ENCODE measurements around the gene SF3B3. TPM values are rescaled to one million over a fixed set of nuclear protein-coding genes. Genes with fewer than 3 reads are reported as not detected.

The SF3B3 gene
- total and polyA plus RNA-seq, 2 of the 13 experiments (the other 11 are each of a cell fraction or from before 2014, with no cell fraction given) = 157 to 500 TPM

- TF ChIP-seq TFDP2 (CRISPR knock-in tag; IDR thresholded peaks at IDR 0.05) (peak; percentile 70), SRSF4 (IDR thresholded peaks at IDR 0.05; ENCODE audit: low read depth, low read length, poor library complexity, severe bottlenecking) (no peak), HNF1B (CRISPR knock-in tag; IDR thresholded peaks at IDR 0.05) (0 out of 2 replicates have a peak, but pooled peaks have one; percentile 22), ZBTB10 (CRISPR knock-in tag; IDR thresholded peaks at IDR 0.05; ENCODE audit: borderline replicate concordance) (no peak), CTCF (CRISPR knock-in tag; IDR thresholded peaks at IDR 0.05) (no peak), ZNF543 (CRISPR knock-in tag; IDR thresholded peaks at IDR 0.05) (0 out of 2 replicates have a peak, but pooled peaks have one; percentile 66), SP5 (CRISPR knock-in tag; IDR thresholded peaks at IDR 0.05; ENCODE audit: borderline replicate concordance, low read depth) (peak; percentile 80), ZNF337 (CRISPR knock-in tag; IDR thresholded peaks at IDR 0.05; ENCODE audit: borderline replicate concordance, low read depth) (0 out of 2 replicates have a peak, but pooled peaks have one; percentile 14), ZBTB7B (CRISPR knock-in tag; IDR thresholded peaks at IDR 0.05) (peak; percentile 56; the same call in 1 of the 2 replicates), SMAD1 (CRISPR knock-in tag; IDR thresholded peaks at IDR 0.05; ENCODE audit: borderline replicate concordance, low read depth) (no peak), MEF2D (CRISPR knock-in tag; IDR thresholded peaks at IDR 0.05) (0 out of 2 replicates have a peak, but pooled peaks have one; percentile 22), MXD4 (CRISPR knock-in tag; IDR thresholded peaks at IDR 0.05) (peak; percentile 53; the same call in 1 of the 2 replicates), ZNF580 (CRISPR knock-in tag; IDR thresholded peaks at IDR 0.05; ENCODE audit: borderline replicate concordance, low read depth) (peak; percentile 27; the same call in 1 of the 2 replicates), MAX (IDR thresholded peaks at IDR 0.05) (peak; percentile 86), TFDP1 (CRISPR knock-in tag; IDR thresholded peaks at IDR 0.05; ENCODE audit: borderline replicate concordance) (peak; percentile 70; the same call in 1 of the 2 replicates), POLR2AphosphoS2 (IDR thresholded peaks at IDR 0.05; ENCODE audit: low read depth, low read length) (peak; percentile 7; the same call in 1 of the 2 replicates), ELF1 (CRISPR knock-in tag; IDR thresholded peaks at IDR 0.05) (no peak), YEATS4 (CRISPR knock-in tag; IDR thresholded peaks at IDR 0.05; ENCODE audit: borderline replicate concordance) (no peak)
Observed at GRCh38 chr16:70579648-70580630, 56.3 kb downstream of the SF3B3 start (continued).
